ENCODE data around the gene TENT5C. TPM values are rescaled to one million over a fixed set of nuclear protein-coding genes. Genes with fewer than 3 reads are reported as not detected.

Gene TENT5C
- total and polyA plus RNA-seq, 9 of the 15 experiments (the other 6 are each of a cell fraction or from before 2014, with no cell fraction given), result 1.8 to 7.7 (median 4.0) TPM

GRCh38 chr1:117642963-117643362 is 37.1 kb downstream of the TENT5C start (continued):
- TF ChIP-seq ZNF212 (CRISPR knock-in tag; IDR thresholded peaks at IDR 0.05) (no peak), HEY1 (CRISPR knock-in tag; IDR thresholded peaks at IDR 0.05; ENCODE audit: borderline replicate concordance) (no peak), ESRRA (IDR thresholded peaks at IDR 0.05; ENCODE audit: borderline replicate concordance, low read depth) (peak; percentile 68; the same call in 1 of the 2 replicates), PML (IDR thresholded peaks at IDR 0.05; ENCODE audit: low read length) (peak; percentile 54; the same call in 1 of the 2 replicates), KLF16 (IDR thresholded peaks at IDR 0.05) (peak; percentile 76), HMBOX1 (IDR thresholded peaks at IDR 0.05) (peak; percentile 42; the same call in 1 of the 2 replicates), EP300 (IDR thresholded peaks at IDR 0.05; ENCODE audit: low read length) (peak; percentile 62), IRF2 (CRISPR knock-in tag; IDR thresholded peaks at IDR 0.05) (no peak), DMBX1 (CRISPR knock-in tag; IDR thresholded peaks at IDR 0.05; ENCODE audit: borderline replicate concordance) (no peak), PHB (CRISPR knock-in tag; IDR thresholded peaks at IDR 0.05) (no peak), MNT (conservative IDR thresholded peaks at IDR 0.05) (no peak), CBFA2T2 (conservative IDR thresholded peaks at IDR 0.05) (peak; percentile 70), MTA2 (IDR thresholded peaks at IDR 0.05; ENCODE audit: low read depth) (peak; percentile 33; the same call in 1 of the 2 replicates), TFAM (CRISPR knock-in tag; conservative IDR thresholded peaks at IDR 0.05) (no peak), ETV6 (IDR thresholded peaks at IDR 0.05; ENCODE audit: borderline replicate concordance in 1 of 2, low read depth in 2 of 2, low read length in 1 of 2) (no peak), ETV6 (CRISPR knock-in tag; IDR thresholded peaks at IDR 0.05; ENCODE audit: borderline replicate concordance) (no peak), ZSCAN29 (IDR thresholded peaks at IDR 0.05) (no peak), NR2C2 (CRISPR knock-in tag; IDR thresholded peaks at IDR 0.05) (no peak), NR2C2 (tag; IDR thresholded peaks at IDR 0.05) (no peak), POLR3A (IDR thresholded peaks at IDR 0.05; ENCODE audit: borderline replicate concordance, extremely low read depth, insufficient read depth, insufficient read length) (no peak), ETV5 (CRISPR knock-in tag; IDR thresholded peaks at IDR 0.05; ENCODE audit: low read depth) (no peak), CC2D1A (IDR thresholded peaks at IDR 0.05) (no peak), NUFIP1 (IDR thresholded peaks at IDR 0.05; ENCODE audit: partially characterized antibody) (no peak), POLR2AphosphoS2 (IDR thresholded peaks at IDR 0.05; ENCODE audit: low read length) (no peak), USF1 (CRISPR knock-in tag; IDR thresholded peaks at IDR 0.05) (no peak)

All from K562 (cell line).